Measurements from ENCODE around the gene FHOD3.

GRCh38 chr18:36658611-36659010 is 361.1 kb downstream of the FHOD3 start:
- TF ChIP-seq POLR2A (IDR thresholded peaks at IDR 0.05) (no peak), CTCF (IDR thresholded peaks at IDR 0.05) (no peak)
